Measurements from ENCODE around the gene ZNHIT2.

The ZNHIT2 gene

GRCh38 chr11:65071907-65072630 lies 45.4 kb downstream of the ZNHIT2 start:
- DNase-seq (ENCODE audit: low spot score): no peak

- DNase-seq (ENCODE audit: low spot score): no peak
Observed at GRCh38 chr11:65069217-65069616, 48.3 kb downstream of the ZNHIT2 start.

- DNase-seq (ENCODE audit: low spot score): no peak
Observed at GRCh38 chr11:65067446-65067845, 50.1 kb downstream of the ZNHIT2 start.

- DNase-seq (ENCODE audit: low spot score): no peak
Observed at GRCh38 chr11:65066805-65067291, 50.7 kb downstream of the ZNHIT2 start.

All from globus pallidus (tissue), 1 donor.